Heart left ventricle (tissue), 13 donors: ENCODE data around the gene SAMD4B.

Source experiments
- POLR2A ChIP-seq, 2 donors: fragments of 450-650 bp; IDR thresholded peaks; one replicate each; pipeline ENCODE4 v1.6.1; 2017; ENCODE audit warnings: antibody characterized with exemption in 2 of 2, mild to moderate bottlenecking in 2 of 2, moderate library complexity in 2 of 2
- TF ChIP-seq, protein P1 (sequence below), 12 donors: fragments of 200-600 bp; sonication (generic) in 4 of 12; IDR thresholded peaks; one replicate each; pipeline versions ENCODE4 v1.5.0 to v1.8.0; 2018 to 2022; ENCODE audit warnings: antibody characterized with exemption in 12 of 12, mild to moderate bottlenecking in 5 of 12
- donor health status: ischemic (EF 13 %, LVEDD 7.1; RV severe dilation, severe dysfunction).
- donor health status: DM: no; HTN: yes; CAD: no.
- donor health status: DM: no; HTN: no; CAD: no.
- donor health status: ischemic (EF 25% LVEDD 6.9; RV normal size, moderate dysfunction).
- donor health status: ischemic (EF 25% LVEDD 5.7; RV mildly dilated, moderate dysfunction).
- donor health status: ischemic (EF 35%, LVEDD 5.7; RV mildly dilated, moderate dysfunction).
- donor health status: nonischemic (EF 11% LVEDD 7.7; RV severe dilation, severe dysfunction).
- donor health status: DM: yes; HTN: yes; CAD: no.
- donor health status: PGD.
- donor health status: ischemic (EF 29% LVEDD 5.4; RV normal size, mild dysfunction).
- donor health status: nonischemic (EF 23%, LVEDD 6.1; RV moderate dilation, normal function).

DNA sequence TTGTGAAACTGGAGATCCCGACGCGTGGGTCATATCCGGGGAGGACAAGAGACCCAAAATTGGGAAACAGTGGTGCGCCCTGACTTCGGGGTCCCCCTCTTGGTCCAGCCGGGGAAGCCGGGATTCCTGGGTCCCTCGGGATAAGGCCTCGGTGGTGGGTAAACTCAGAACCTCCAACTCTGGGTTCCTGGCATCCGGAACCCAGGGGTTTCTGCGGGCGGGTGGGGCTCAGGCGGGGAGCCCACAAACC is 65.1 kb downstream of the SAMD4B start:
- TF ChIP-seq, protein P1, sequence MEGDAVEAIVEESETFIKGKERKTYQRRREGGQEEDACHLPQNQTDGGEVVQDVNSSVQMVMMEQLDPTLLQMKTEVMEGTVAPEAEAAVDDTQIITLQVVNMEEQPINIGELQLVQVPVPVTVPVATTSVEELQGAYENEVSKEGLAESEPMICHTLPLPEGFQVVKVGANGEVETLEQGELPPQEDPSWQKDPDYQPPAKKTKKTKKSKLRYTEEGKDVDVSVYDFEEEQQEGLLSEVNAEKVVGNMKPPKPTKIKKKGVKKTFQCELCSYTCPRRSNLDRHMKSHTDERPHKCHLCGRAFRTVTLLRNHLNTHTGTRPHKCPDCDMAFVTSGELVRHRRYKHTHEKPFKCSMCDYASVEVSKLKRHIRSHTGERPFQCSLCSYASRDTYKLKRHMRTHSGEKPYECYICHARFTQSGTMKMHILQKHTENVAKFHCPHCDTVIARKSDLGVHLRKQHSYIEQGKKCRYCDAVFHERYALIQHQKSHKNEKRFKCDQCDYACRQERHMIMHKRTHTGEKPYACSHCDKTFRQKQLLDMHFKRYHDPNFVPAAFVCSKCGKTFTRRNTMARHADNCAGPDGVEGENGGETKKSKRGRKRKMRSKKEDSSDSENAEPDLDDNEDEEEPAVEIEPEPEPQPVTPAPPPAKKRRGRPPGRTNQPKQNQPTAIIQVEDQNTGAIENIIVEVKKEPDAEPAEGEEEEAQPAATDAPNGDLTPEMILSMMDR (IDR thresholded peaks at IDR 0.05) = no peak
- no peak for TF ChIP-seq POLR2A (IDR thresholded peaks at IDR 0.05)
